ENCODE measurements around the gene IFT172.
"Not testable (repeated sequence)": the region's sequence is repeated elsewhere in the genome, so short reads cannot be mapped to it uniquely, and the experiment has no call there.

Gene IFT172

DNA sequence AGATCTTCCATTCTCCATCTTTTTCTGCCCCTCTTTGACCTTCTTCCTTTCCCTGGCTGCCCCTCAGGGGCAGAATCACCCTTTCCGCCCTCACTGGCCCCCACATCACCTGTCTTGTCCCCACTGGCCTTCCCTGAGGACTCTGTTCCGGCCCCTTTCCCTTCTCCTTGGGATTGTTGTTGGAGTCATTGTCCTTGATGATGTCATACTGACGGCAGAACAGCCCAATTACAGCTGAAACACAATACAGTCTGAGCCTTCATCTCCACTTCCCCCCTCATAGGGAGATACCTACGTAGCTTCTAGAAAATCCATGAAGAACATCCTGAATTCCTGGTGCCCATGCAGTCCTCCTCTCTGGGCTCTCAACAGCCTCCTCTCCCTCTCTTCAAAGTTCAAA lies 3.0 kb upstream of the IFT172 start:
- DNase-seq = no peak

DNA sequence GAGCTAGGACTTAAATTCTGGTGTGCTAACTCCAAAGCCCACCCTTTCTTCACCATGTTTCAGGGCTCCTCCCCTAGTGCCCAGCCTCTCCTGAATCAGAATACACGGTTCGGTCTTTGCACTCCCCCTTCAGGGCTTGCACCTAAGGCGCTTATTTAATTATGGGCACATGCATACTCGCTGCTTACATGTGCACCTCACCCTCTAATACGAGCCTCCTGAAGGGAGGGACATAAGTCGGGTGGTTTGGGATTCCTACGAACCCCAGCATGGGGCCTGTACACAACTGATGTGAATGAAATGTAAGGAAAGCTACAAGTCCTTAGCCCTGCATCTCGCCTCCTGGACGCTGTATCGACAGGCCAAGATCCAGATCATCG lies 435 bp downstream of the IFT172 start:
- DNase-seq = no peak

DNA sequence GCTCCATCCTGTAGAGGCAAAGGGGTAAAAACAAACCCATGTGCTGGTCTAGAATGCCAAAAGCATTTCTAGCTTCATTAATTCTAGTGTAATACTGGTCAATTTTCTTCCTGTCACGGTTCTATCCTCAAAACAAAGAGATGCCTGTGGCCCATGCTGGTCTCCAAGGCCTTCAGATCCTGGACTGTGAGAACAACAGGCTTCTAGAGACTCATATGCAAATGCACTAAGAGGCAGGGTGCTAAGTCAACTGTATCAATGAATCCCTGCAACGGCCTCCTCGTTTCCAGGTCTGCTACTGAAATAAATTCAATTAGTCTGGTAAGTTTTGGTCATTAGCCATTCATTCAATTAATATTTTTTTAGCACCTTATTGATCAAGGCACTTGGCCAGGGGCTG lies 4.0 kb downstream of the IFT172 start:
- DNase-seq = no peak

DNA sequence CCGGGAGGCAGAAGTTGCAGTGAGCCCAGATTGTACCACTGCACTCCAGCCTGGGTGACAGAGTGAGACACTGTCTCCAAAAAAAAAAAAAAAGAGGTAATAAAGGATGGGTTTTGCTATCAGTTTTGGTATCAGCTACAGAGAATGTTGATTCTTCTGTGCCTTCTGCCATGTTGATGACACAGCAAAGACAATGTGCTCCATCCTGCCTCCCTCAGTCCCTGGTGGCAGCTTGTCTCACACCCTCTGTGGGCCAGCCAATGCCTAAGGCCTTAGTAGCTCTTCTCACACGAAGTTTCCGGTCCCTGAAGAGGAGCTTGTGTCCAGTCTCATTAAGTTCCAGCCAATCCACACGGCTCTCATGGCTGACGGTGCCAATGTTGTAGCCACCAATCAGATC lies 17.6 kb downstream of the IFT172 start:
- no peak for DNase-seq

DNA sequence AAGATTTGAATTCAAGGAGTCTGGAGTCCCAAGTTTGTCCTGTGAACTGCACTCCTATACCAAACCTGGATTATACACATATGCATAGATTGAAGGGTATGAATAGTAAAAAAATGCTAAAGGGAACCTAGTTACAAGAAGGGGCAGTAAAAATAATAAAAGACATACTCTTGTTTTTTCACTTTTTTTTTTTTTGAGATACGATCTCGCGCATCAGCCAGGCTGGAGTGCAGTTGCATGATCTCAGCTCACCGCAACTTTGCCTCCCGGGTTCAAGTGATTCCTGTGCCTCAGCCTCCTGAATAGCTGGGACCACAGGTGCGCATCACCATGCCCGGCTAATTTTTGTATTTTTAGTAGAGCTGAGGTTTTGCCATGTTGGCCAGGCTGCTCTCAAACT lies 25.1 kb downstream of the IFT172 start:
- no peak for DNase-seq

DNA sequence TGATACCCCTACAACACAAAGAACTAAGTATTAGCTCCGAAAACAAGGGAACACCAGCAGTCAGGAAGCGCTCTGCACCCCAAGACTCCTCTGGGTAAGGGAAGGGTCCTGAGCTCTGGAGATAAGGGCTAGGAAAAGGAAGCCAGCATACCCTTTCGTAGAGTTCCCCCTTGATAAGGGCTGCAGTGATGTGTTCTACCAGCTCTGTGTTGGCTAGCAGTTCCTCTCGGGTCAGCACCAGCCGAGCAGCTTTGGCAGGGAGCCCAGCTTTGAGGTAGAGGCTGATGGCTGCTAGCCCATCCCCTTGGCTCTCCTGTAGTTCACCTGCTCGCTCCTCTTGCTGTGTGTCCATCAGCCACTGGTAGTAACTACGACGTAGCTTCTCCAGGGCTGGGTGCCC lies 28.4 kb downstream of the IFT172 start:
- DNase-seq = peak; percentile 36

DNA sequence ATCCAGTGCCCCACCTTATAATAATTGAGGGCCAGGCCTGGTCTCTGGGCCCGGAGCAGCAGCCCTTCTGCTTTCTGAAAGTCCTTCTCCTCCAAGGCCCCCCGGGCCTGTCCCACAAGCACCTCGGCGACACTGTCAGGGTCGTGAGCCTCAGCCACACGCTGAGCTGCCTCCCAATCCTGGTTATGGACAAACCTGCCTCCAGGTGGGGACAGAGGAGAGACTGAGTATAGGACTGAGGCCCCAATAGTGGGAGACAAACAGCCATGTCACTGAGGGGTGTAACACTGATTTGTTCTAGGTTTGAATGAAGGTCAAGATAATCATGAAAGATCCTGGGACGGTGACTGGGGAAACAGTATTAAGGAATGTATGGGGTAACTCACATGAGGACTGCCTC lies 35.6 kb downstream of the IFT172 start:
- DNase-seq = no peak

DNA sequence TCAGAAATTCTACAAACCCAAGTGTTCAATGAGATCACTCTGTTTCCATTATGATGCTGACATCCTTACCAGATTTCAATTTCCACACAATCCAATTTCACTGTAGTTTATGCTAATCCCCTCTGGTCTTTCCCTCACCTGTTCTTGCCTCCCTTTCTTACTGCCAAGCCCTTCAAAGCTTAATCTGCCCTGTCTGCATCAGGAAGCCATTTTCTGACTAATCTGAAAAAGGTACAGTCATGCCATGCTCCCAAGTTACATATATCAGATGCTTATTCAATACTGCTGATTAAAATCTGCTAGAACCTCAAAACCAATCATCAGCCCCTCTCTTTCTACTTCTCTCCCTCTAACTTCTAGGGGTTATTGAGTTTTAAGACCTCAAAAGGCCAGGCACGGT lies 38.4 kb downstream of the IFT172 start:
- no peak for DNase-seq

DNA sequence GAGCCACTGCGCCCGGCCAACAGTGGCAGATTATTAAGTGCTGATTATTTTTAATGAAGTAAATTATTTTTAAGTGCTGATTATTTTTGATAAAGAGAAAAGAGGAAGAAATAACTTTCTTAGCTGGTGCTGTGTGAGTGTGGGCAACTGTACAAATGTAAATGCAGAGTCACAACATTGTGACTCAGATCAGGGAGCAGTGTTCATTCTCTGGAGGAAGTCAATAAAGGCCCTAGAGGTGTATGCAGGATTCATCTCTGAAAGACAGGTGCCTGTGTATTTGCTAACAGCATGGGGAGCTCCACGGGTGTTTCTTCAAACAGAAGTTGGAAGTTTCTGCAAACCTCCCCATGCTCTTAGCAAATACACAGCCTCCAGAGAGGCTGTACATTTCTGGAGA lies 41.2 kb downstream of the IFT172 start:
- no peak for DNase-seq

DNA sequence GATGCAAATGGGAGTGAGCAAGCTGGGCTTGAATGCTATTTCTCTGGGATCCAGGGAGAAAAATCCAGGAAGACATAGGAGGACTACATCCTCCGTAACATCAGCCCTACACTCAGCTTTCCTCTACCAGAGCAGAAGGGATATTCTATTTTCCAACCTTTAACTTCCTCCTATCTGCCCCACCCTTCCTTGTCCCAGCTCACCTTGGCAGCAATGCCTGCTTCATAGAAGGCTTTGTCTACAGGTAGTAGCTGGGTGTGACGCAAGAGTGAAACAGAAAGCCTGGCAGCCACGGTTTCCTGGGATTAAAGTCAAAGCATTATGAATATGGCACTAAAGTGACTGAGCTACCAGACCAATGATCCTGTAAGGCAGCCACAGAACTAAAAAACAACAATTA lies 43.5 kb downstream of the IFT172 start:
- no peak for DNase-seq

DNA sequence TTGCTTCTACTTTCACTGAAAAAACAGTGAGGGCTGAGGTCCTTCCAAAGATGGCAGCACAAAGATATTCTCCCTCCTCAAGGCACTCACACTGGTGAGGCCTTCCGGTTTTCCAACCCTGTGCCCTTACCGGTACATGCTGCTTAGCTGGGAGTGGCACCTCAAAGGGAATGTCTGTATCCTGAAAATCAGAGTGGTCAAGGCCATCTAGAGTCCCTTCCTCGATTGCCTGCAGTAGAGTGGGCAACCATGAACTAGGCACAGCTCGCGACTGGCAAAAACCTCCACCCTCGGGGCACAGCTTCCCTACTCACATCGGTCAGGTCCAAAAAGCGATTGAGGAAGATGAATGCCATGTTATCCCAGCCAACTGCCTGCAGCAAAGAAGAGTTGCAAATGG lies 43.9 kb downstream of the IFT172 start:
- DNase-seq = no peak

DNA sequence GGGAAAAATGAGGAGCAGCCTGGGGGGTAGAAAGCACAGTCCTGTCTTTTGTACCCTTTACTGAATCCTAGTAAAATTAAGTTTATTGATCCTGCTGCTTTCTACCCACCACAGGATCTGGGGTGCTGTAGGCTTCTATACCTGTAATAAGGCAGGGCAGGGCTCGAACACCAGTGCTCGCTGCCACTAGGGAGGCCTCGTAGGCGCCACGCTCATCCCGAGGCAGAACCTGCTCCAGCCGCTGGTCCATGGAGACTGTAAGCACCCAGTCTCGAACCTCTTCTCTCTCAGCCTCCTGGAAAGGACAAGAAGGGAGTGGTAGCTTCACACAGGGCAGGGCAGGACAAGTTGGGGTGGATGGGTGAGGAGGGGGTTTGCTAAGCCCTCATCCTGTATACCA lies 44.4 kb downstream of the IFT172 start:
- DNase-seq = no peak

DNA sequence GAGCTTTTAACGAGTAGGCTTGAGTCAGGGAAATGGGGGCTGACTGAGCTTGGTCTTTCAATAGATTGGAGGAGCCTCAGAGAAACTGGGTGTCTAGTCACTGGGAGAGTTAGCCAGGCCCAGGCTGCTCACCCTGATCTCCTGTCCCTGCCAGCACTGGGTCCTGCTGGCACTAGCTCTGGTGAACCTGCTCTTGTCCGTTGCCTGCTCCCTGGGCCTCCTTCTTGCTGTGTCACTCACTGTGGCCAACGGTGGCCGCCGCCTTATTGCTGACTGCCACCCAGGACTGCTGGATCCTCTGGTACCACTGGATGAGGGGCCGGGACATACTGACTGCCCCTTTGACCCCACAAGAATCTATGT lies 46.6 kb downstream of the IFT172 start:
- no peak for DNase-seq

DNA sequence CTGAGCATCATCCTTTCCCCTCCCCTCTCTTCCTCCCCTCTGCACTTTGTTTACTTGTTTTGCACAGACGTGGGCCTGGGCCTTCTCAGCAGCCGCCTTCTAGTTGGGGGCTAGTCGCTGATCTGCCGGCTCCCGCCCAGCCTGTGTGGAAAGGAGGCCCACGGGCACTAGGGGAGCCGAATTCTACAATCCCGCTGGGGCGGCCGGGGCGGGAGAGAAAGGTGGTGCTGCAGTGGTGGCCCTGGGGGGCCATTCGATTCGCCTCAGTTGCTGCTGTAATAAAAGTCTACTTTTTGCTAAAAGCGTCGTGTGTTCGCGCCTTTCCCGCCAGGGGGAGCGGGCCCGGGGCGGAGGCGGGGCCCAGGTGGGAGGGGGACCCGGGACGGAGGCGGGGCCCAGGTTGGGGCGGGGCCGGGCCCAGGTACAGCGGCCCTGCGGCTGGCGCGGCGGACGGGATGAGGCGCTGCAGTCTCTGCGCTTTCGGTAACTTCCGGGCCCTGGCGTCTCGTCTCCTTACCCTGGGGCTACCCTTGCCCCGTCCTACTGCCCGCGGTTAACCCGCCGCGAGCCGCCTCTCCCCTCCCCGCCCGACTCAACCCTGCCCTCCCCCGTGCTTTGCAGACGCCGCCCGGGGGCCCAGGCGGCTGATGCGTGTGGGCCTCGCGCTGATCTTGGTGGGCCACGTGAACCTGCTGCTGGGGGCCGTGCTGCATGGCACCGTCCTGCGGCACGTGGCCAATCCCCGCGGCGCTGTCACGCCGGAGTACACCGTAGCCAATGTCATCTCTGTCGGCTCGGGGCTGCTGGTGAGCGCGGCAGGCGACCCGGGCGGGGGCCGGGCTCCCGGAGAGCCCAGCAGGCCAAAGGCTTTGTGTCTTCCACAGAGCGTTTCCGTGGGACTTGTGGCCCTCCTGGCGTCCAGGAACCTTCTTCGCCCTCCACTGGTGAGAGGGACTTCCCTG lies 47.3 kb downstream of the IFT172 start, which contains the start of gene KRTCAP3:
Gene KRTCAP3, plus strand, starts transcription at position 424 of the 962 bp plus-strand sequence. Its CDS starts 32 bp downstream, at position 456.
- DNase-seq = peak; percentile 37

DNA sequence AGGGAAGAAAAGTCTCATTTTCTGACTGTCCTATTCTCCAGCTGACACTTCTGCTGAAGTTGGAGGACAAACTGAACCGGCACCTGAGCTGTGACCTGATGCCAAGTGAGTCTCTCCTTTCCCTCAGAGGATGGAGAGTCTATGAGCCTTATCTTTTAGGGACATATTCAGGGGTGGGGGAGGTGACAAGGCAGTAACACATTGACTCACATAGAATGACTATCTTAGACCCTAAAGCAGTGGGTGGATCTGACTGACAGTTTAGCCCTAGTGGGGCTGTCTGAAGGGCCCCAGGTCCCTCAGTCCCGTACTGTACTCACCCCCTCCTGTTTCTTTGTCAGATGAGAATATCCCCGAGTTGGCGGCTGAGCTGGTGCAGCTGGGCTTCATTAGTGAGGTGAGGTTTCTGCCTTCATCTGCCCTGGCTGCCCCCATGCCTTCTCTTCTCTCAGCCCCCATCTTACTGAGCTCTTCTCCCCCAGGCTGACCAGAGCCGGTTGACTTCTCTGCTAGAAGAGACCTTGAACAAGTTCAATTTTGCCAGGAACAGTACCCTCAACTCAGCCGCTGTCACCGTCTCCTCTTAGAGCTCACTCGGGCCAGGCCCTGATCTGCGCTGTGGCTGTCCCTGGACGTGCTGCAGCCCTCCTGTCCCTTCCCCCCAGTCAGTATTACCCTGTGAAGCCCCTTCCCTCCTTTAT lies 48.2 kb downstream of the IFT172 start:
- DNase-seq = no peak

DNA sequence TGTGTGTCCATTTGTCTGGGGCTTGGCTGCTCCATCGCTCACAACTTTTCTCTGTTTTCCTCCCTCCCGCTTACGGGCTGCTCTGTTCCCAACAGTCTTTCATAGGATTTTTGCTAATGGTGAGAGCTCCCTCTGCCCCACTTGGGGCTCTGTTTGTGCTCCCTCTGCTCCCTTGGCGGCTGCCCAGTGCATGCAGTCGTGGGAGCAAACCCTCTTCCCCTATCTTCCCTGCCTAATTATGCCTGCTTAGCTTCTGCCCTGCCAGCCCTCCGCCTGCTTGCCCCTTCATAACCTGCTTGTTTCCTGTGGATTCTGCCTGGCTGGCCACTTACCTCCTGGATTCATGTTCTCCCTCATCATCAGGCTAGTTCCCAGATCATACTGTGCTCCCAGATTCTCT lies 53.9 kb downstream of the IFT172 start:
- no peak for DNase-seq

DNA sequence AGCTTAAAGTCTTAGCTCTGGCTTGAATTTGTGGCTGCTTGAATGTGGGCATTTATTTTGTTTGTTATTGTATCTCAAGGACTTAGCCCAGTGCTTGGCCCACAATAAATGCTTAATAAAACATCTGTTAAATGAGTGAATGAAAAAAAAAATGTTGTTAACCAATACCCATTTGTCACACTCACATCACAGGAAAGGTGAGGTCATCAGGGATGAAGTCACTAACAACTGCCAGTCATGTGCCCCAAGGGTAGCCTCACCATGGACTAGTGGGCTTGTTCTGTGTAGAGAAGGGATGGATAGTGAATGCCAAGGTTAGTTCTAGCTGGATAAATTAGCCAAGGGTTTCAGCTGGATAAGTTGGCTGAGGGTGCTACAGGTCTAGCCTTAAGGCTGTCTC lies 58.1 kb downstream of the IFT172 start:
- no peak for DNase-seq

DNA sequence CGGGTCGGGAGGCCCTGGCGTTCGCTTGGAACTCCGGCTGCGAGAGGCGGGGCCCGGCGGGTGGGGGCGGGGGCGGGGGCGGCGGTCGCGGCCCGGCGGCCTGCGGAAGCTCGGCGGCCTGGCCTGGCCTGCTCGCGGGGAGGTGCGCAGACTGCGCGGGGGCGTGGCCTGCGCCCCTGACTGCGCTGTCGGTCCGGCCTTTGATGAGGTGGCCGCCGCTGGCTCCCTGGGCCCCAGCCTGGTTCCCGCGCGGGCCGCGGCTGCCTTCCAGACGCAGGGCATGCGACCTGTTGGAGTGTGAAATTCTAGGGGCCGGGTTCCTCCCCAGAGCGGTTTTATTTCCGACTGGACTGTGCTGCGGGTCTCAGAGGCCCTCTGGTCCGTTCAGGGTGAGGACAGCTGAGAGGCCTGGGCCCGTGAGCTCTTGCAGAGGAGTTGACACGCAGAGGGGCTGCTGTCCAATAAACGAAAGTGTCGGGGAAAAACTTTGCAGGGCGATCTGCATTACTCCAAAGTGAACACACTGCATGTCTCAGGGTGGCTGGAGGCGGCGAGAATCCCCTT lies 60.5 kb downstream of the IFT172 start:
- peak; percentile 40 for DNase-seq

DNA sequence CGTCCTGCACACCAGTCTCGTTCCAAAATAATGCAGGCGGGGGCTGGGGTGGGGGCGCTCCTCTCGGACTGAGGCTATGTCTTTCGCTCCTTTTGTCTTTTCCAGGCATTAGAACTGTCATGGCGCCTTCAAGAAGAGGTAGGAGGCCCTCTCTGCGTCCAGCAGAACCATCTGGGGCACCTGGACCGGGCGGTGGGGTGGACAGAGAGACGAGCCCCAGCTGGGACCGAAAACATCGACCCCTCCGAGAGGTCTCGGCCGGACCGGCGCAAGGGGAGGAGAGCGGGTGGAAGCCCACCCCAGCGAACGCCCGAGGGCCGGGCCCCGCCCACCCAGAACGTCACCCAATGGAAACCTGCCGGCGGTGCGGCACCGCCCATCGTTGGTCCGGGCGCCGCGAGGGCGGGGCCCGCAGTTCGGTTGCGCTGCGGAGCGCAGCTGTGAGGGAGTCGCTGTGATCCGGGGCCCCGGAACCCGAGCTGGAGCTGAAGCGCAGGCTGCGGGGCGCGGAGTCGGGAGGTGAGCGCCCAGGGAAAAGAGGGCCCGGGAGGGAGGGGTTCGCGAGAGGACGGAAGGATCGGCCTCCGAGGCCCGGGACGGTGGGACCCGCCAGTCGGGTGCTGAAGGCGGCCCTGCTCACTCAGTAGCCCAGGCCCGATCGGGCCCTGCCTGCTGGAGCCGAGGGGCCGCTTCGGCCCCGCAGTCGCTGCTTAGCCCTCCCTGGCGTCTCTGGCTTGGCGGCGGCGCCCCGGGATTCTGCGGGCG lies 61.1 kb downstream of the IFT172 start, which contains the start of gene NRBP1:
Gene NRBP1, plus strand, starts transcription at position 419 of the 765 bp plus-strand sequence. CDS start 4,643 bp downstream, outside the sequence.
- DNase-seq = peak; percentile 88

DNA sequence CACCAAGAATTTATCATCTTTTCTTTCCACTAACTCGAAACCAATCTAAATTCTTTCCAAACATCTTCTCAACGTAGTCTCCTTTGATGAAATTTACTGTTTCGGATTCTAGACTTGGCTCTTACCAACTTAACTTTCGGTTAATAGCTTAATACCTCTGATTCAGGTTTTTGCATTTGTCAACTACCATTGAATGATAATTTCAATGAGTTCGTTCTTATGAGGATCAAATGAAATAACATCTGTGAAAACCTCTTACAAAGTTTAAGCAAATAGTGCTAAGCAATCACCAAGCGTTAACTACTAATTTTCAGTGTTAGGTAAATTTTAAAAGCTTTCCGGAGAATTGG lies 61.7 kb downstream of the IFT172 start:
- no peak for DNase-seq

DNA sequence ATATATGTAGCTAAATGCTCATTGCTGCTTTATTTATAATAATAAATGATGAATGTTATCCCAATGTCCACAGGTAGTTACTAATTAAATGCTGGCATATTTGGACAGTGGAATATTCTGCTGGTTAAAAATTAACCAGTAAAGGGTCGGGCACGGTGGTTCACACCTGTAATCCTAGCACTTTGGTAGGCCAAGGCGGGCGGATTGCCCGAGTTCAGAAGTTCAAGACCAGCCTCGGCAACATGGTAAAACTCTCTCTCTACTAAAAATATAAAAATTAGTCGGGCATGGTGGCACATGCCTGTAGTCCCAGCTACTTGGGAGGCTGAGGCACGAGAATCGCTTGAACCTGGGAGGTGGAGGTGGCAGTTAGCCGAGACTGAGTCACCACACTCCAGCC lies 64.5 kb downstream of the IFT172 start:
- not testable (repeated sequence) for DNase-seq

DNA sequence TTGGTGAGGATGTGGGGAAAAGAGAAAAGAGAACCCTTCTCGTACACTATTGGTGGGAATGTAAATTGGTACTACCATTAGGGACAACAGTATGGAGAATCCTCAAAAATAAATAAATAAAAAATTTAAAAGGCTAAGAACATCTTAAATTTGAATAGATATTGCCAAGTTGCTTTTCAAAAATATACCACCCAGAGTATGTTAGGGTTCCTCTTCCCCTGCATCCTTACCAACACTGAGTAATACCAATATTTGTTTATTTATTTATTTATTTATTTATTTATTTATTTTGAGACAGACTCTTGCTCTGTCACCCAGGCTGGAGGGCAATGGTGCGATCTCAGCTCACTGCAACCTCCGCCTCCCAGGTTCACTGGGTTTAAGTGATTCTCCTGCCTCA lies 66.6 kb downstream of the IFT172 start:
- DNase-seq = no peak

DNA sequence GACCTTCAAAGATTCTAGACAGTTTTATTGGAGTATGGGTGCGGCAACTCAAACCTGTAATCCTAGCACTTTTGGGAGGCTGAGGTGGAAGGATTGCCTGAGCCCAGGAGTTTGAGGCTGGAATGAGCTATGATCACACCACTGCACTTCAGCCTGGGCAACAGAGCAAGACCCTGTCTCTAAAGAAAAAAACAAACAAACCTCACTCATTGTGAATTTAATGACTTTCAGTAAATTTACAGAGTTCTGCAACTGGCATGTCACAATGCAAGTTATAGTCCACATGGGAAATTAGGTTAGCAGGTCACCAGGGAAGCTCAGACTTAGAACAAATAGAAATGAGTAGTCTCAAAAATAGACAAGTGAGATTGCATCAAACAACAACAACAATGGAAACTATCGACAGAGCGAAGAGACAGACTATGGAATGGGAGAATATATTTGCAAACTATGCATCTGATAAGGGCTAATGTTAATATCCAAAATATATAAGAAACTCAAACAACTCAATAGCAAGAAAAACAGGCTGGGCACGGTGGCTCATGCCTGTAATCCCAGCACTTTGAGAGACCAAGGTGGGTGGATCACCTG lies 67.8 kb downstream of the IFT172 start:
- DNase-seq = no peak

Data from DMS79 (cell line).